ENCODE measurements around the gene RFNG. TPM values are rescaled to one million over a fixed set of nuclear protein-coding genes. Genes with fewer than 3 reads are reported as not detected.

The RFNG gene
- total RNA-seq, 2 donors from 2014 or later = 46.3 to 54.5 TPM

DNA sequence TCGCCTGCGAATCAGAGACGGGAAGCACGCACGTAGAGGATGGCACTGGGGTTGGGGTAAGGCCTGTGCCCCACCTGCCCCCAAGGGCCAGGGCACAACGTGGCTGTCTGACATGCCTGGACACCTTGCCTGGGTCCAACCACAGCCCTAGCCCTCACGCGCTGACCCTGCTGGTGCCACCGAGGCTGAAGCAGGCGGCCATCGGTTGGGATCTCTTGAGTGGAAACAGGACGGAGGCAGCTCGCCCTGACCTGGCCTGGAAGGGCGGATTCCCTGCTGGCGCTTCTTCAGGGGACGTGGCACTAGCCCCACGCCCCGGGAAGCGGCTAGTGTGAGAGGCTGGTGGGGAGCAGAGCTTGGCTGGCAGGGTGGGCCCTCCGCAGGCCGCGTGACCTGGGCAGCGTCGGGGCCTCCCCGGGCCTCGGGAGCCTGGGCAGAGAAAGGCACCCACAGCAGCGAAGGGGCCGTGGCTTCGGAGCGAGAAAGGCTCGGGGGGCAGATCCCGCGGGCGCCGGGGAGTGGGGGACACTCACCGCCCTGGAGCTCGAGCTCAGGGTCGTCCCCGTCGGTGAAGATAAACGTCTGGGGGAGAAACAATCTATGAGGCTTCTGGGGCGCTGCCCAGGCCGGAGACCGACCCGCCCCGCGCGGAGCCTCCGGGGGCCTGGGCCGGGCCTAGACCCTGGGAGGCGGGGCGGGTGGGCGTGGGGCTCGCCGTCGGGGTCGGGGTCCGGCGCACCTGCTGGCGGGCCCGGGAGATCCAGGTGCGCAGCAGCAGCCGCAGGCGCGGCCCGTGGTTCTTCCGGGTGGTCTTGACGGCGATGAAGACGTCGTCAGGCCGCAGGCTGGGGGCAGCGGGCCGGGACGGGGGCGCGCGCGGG lies 610 bp downstream of the RFNG start:
- no peaks in the 10 kb centered on the region for H3K4me1 ChIP-seq (ENCODE audit: control insufficient read depth, insufficient read depth, low read length)
- TF ChIP-seq, protein P1, sequence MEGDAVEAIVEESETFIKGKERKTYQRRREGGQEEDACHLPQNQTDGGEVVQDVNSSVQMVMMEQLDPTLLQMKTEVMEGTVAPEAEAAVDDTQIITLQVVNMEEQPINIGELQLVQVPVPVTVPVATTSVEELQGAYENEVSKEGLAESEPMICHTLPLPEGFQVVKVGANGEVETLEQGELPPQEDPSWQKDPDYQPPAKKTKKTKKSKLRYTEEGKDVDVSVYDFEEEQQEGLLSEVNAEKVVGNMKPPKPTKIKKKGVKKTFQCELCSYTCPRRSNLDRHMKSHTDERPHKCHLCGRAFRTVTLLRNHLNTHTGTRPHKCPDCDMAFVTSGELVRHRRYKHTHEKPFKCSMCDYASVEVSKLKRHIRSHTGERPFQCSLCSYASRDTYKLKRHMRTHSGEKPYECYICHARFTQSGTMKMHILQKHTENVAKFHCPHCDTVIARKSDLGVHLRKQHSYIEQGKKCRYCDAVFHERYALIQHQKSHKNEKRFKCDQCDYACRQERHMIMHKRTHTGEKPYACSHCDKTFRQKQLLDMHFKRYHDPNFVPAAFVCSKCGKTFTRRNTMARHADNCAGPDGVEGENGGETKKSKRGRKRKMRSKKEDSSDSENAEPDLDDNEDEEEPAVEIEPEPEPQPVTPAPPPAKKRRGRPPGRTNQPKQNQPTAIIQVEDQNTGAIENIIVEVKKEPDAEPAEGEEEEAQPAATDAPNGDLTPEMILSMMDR (conservative IDR thresholded peaks at IDR 0.05) = no peak
- no peaks in the 10 kb centered on the region for H3K27me3 ChIP-seq (ENCODE audit: control insufficient read depth, insufficient read depth, low read length, poor library complexity, severe bottlenecking)
- peaks cover 16% of the 10 kb centered on the region for H3K36me3 Mint-ChIP-seq (ENCODE audit: low read depth)
- no peak overlapping the region for H3K27ac Mint-ChIP-seq
- WGBS, 2 experiments (ENCODE audit: insufficient coverage in 1 of 2, insufficient read length in 1 of 2) = 21 to 38% methylated on average over 19 to 79 of the region's 79 CpGs
- no peaks in the 10 kb centered on the region for H3K9me3 ChIP-seq (ENCODE audit: control insufficient read depth, low read length)
- H3K36me3 ChIP-seq (ENCODE audit: control insufficient read depth, insufficient read depth, low read length) = peaks cover 51% of the 10 kb centered on the region
- H3K27ac ChIP-seq (ENCODE audit: low read depth, low read length) = no peak overlapping the region
- peaks cover 4% of the 10 kb centered on the region for H3K4me1 Mint-ChIP-seq
- no peaks in the 10 kb centered on the region for H3K27me3 Mint-ChIP-seq (ENCODE audit: insufficient read depth)
- no peaks in the 10 kb centered on the region for H3K9me3 Mint-ChIP-seq
- DNase-seq = peak; percentile 73
- H3K4me3 ChIP-seq (ENCODE audit: low read length) = peak overlapping the region; percentile 82
- H3K9ac ChIP-seq (ENCODE audit: extremely low read depth, low read length, poor library complexity, severe bottlenecking) = peak overlapping the region; percentile 44
- peak overlapping the region; percentile 78 for H3K4me3 Mint-ChIP-seq

DNA sequence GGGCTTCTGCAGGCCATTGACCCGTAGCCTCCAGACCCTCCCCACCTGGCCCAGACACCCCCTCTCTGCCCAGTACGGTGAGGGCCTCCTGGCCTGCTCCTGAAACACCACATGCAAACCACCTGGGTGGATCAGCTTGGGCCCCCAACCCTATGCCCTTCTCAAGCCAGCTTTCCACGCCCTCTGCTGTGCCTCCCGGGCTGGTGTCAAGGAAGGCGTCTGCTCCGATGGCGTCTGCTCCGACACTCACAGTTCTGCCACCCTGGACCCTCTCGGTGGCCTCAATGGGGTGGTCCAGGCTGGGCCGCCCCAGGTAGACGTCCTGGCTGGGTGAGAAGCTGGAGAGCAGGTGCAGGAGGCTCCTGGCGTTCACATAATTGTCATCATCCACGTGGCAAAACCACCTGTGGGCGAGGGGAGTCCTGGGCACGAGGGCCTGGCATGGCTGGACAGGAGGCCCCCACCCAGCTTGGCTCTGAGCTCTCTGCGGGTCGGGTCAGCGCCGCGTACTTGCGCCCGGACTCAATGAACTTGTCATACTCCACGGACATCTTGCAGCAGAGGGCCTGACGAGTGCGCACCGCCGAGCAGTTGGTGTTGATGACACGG lies 1.4 kb downstream of the RFNG start:
- no peaks in the 10 kb centered on the region for H3K9me3 ChIP-seq (ENCODE audit: control insufficient read depth, low read length)
- peak overlapping the region; percentile 44 for H3K9ac ChIP-seq (ENCODE audit: extremely low read depth, low read length, poor library complexity, severe bottlenecking)
- Mint-ChIP-seq H3K36me3 (ENCODE audit: low read depth) (peaks cover 15% of the 10 kb centered on the region), H3K4me3 (peak overlapping the region; percentile 78), H3K27ac (no peak overlapping the region), H3K27me3 (ENCODE audit: insufficient read depth) (no peaks in the 10 kb centered on the region), H3K4me1 (peaks cover 4% of the 10 kb centered on the region), H3K9me3 (no peaks in the 10 kb centered on the region)
- no peaks in the 10 kb centered on the region for H3K4me1 ChIP-seq (ENCODE audit: control insufficient read depth, insufficient read depth, low read length)
- TF ChIP-seq, protein P1 (conservative IDR thresholded peaks at IDR 0.05) = no peak
- DNase-seq = no peak
- no peaks in the 10 kb centered on the region for H3K27me3 ChIP-seq (ENCODE audit: control insufficient read depth, insufficient read depth, low read length, poor library complexity, severe bottlenecking)
- H3K4me3 ChIP-seq (ENCODE audit: low read length) = peak overlapping the region; percentile 82
- peaks cover 44% of the 10 kb centered on the region for H3K36me3 ChIP-seq (ENCODE audit: control insufficient read depth, insufficient read depth, low read length)
- no peak overlapping the region for H3K27ac ChIP-seq (ENCODE audit: low read depth, low read length)
- WGBS, 2 experiments (ENCODE audit: insufficient coverage in 1 of 2, insufficient read length in 1 of 2) = 93 to 97% methylated on average over 21 to 28 of the region's 28 CpGs

DNA sequence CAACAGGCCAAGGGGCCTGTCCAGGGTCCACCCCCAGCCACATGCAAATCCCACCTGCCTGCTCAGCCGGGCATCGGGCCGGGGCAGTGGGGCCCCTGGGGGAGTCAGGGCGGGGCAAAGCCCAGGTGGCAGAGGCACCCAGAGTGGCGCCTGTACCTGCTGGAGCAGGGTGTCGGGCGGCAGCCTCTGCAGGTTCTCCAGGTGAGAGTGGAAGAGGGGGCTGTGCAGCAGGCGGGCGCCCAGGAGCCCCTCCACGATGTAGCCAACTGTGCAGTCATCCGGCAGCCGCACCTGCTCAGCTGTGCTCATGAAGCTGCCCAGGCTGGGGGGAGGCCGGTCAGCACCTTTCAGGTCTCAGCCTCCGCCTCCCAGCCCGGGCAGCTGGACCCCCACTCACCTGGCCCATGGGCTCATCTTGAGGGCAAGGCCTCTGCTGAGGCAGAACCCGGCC lies 2.1 kb downstream of the RFNG start:
- Mint-ChIP-seq H3K4me3 (no peak overlapping the region), H3K9me3 (no peaks in the 10 kb centered on the region), H3K4me1 (peaks cover 4% of the 10 kb centered on the region), H3K27ac (no peak overlapping the region), H3K27me3 (ENCODE audit: insufficient read depth) (no peaks in the 10 kb centered on the region), H3K36me3 (ENCODE audit: low read depth) (peaks cover 11% of the 10 kb centered on the region)
- TF ChIP-seq, protein P1 (conservative IDR thresholded peaks at IDR 0.05) = no peak
- Histone ChIP-seq H3K4me3 (ENCODE audit: low read length) (no peak overlapping the region), H3K9ac (ENCODE audit: extremely low read depth, low read length, poor library complexity, severe bottlenecking) (no peak overlapping the region), H3K27ac (ENCODE audit: low read depth, low read length) (no peak overlapping the region), H3K36me3 (ENCODE audit: control insufficient read depth, insufficient read depth, low read length) (peaks cover 37% of the 10 kb centered on the region), H3K9me3 (ENCODE audit: control insufficient read depth, low read length) (no peaks in the 10 kb centered on the region), H3K27me3 (ENCODE audit: control insufficient read depth, insufficient read depth, low read length, poor library complexity, severe bottlenecking) (no peaks in the 10 kb centered on the region), H3K4me1 (ENCODE audit: control insufficient read depth, insufficient read depth, low read length) (no peaks in the 10 kb centered on the region)
- DNase-seq = no peak
- WGBS, 2 experiments (ENCODE audit: insufficient coverage in 1 of 2, insufficient read length in 1 of 2) = 94 to 95% methylated on average over 9 to 16 of the region's 16 CpGs
